CMK (cell line): ENCODE results near the gene ZNF776.
"Not testable (repeated sequence)": the region's sequence is repeated elsewhere in the genome, so short reads cannot be mapped to it uniquely, and the experiment has no call there.

Experiments used
- DNase-seq: peaks from one replicate; pipeline ENCODE4 v3.0.0-alpha.2; 2010; ENCODE audit warnings: low read depth

Gene ZNF776

DNA sequence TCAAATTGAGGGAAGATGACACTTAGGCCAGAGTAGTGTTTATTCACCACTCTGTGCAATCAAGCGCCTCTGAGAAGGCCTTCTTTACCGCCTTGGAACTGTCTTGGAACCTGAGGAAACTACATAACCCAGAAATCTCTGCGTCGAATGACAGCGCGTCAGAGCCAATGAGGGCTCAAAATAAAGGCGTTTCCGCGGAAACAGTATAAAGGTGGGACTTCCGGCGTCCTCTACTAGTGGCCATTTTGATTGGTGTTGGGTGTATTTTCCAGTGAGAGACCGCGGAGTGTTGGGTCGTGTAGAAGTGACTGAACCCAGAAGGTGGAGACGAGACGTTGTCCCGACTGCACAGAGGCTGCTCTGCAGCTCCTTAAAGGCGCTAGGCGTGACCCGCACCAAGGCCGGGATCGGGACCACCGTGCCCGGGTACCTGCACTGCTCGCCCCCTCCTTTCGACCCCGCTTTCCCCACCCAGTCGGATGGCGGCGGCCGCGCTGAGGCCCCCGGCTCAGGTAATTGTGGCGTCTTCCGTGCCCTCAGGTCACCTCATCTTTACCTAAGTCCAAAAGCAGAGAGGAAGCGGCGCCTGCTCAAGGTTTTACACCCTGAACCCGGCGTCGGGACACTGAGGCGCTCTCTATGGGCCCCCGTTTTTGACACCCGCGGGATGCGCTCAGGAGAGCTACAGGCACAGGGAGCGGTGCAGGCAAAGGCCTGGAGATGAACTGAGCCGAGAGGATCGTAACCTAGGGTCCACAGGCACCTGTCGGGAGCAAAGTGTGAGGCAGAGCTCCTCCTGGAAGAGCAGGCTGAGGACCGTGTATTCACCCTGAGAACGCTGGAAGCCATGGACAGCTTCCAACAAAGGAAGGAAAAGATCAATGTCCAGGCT, at the start of gene ZNF776:
TSS of gene ZNF776 (plus strand) at position 236 of the 892 bp plus-strand sequence. CDS start at position 480, 244 bp downstream.
- DNase-seq = peak; percentile 78

DNA sequence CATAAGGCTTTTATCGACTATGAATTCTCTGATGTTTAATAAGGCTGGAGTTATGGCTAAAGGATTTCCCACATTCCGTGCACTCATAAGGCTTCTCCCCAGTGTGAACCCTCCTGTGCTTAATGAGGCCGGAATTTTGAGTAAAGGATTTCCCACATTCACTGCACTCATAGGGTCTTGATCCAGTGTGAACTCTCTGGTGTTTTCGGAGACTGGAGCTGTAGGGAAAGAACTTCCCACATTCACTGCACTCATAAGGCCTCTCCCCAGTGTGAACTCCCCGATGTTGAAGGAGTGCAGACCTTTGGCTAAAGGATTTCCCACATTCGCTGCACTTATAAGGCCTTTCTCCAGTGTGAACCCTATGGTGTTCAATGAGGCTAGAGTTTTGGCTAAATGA, 45.0 kb upstream of the ZNF776 start:
- no peak for DNase-seq

DNA sequence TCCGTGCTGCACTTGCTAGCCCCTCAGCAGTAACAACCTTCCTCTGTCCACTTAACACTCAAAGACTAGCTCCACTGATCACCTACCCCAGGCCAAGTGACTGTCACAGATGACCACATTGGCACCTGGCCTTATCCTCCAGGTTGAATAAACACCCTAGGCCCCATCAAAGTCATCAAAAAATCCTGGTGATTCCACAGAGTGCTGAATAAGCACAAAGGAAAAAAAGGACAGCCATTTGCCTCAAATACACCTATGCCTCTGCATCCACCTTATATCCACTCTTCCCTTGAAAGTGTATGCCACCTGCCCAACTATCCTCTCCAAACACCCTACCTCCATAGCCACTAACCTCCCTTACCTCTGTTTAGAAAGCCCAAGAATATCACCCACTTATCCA, 40.3 kb upstream of the ZNF776 start:
- no peak for DNase-seq

- DNase-seq = no peak
Measured at GRCh38 chr19:57708641-57709361, 37.8 kb upstream of the ZNF776 start, which contains the start of gene ZNF154. ZNF154 (minus strand) TSS chr19:57709204; CDS start chr19:57708971, 233 bp downstream.

- no peak for DNase-seq
Measured at GRCh38 chr19:57709616-57710015, 37.0 kb upstream of the ZNF776 start.

GRCh38 chr19:57712222-57712621, 34.4 kb upstream of the ZNF776 start:
- DNase-seq = peak; percentile 12

DNA sequence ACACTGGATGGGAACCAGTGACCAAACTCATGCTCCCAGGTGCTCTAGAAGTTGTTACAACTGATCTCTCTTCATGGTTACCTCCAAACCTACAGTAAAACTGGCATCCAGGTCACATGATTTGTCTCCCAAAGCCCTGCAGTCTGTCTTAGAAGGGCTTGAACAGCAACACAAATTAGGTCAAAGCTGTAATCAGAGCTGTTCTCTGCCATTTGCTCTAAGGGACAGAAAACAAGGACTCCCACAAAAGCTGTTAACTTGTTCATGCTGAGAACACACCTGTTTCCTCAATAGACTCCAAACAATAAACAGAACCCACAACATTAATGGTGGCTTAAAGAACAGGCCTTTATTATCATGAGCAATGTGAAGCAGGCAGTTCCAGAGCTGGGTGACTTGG, 27.2 kb upstream of the ZNF776 start:
- no peak for DNase-seq

- DNase-seq = no peak
Measured at GRCh38 chr19:57719901-57720519, 26.6 kb upstream of the ZNF776 start.

DNA sequence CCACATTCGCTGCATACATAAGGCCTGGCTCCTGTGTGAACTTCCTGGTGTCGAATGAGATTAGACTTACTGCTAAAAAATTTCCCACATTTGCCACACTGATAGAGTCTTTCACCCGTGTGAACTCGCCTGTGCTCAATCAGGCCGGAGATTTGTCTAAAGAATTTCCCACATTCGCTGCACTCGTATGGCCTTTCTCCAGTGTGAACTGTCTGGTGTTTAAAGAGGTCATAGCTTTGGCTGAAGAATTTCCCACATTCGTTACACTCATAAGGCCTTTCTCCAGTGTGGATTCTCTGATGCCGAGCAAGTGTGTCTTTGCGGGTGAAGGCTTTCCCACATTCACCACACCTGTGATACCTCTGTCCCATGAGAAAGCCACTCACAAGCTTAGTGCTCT, 25.7 kb upstream of the ZNF776 start:
- no peak for DNase-seq

DNA sequence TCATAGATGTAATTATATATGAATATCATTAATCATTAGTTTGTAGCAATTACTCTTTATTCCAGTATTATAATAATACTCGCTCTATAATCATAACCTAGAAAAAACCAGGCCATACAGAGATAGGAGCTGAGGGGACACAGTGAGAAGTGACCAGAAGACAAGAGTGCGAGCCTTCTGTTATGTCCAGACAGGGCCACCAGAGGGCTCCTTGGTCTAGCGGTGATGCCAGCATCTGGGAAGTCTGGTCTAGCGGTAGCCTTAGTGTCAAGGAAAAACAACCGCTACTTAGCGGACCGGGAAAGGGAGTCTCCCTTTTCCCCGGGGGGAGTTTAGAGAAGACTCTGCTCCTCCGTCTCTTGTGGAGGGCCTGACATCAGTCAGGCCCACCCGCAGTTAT, 8.3 kb upstream of the ZNF776 start:
- DNase-seq = not testable (repeated sequence)

DNA sequence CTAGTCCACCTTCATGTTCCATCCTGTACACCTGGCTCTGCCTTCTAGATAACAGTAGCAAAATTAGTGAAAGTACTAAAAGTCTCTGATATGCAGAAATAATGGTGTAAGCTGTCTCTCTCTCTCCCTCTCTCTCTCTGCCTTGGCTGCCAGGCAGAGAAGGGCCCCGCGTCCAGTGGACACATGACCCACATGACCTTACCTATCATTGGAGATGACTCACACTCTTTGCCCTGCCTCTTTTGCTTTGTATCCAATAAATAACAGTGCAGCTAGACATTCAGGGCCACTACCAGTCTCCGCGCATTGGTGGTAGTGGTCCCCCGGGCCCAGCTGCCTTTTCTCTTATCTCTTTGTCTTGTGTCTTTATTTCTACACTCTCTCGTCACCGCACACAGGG, 7.8 kb upstream of the ZNF776 start:
- DNase-seq = not testable (repeated sequence)

DNA sequence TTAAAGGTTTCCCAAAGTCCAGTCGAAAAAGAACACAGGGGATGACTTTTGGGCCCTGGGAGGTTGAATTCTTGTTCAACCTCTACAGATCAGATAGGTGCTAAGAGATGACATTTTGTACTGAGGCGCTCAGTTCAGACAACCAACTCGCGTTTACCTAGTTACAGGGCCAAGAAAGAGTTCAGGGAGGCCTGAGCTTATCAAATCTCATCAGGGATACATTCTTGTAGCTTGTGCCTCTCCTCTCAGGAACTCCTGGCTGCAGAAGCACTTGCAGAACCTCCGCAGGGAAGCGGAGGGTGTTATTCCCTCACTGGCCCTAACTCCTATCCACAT, 825 bp downstream of the ZNF776 start:
- DNase-seq = no peak

GRCh38 chr19:57748029-57748428, 1.4 kb downstream of the ZNF776 start:
- DNase-seq = no peak

DNA sequence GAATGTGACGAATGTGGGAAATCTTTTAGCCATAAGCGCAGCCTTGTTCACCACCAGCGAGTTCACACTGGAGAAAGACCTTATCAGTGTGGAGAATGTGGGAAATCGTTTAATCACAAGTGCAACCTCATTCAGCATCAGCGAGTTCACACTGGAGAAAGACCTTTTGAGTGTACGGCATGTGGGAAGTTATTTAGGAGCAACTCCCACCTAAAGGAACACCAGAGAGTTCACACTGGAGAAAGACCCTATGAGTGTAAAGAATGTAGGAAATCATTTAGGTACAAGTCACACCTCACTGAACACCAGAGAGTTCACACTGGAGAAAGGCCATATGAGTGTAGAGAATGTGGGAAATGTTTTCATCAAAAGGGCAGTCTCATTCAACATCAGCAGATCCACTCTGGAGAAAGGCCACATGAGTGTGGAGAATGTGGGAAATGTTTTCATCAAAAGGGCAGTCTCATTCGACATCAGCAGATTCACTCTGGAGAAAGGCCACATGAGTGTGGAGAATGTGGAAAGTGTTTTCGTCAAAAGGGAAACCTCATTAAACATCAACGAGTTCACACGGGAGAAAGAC, 7.6 kb downstream of the ZNF776 start:
- no peak for DNase-seq

- no peak for DNase-seq
Measured at GRCh38 chr19:57755031-57755430, 8.4 kb downstream of the ZNF776 start.

GRCh38 chr19:57757941-57758340, 11.3 kb downstream of the ZNF776 start:
- DNase-seq = no peak

- no peak for DNase-seq
Measured at GRCh38 chr19:57759096-57759495, 12.5 kb downstream of the ZNF776 start.

GRCh38 chr19:57769345-57770131, 22.9 kb downstream of the ZNF776 start, which contains the start of gene ZNF586:
ZNF586 (plus strand) TSS chr19:57769676; CDS start chr19:57769843, 167 bp downstream.
- DNase-seq = peak; percentile 87

- DNase-seq = no peak
Measured at GRCh38 chr19:57771417-57771816, 24.8 kb downstream of the ZNF776 start.

GRCh38 chr19:57773488-57773887, 26.9 kb downstream of the ZNF776 start:
- DNase-seq = no peak

DNA sequence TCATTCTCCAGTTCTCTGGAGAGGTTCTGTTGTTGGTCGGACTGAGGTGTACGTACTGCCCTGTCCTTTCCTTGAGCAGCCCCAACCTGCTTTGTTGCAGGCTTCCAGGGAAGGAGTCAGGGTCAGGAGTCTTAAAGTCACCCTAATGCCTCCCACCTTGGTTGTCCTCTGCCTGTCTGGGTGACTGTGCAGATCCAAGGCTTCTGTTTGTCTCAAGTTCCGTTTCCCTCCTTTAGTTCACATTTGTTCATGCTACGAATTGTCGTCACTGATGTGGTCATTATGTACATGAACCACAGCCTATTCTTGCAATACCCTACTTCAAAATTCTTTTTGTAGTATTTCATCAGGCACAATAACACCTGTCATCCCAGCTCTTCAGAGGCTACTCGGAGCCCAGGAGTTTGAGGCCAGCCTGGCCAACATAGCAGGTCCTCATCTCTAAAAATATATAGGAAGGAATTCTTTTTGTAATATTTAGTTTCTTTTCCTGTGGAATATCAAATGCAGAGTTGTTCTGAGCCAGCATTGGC, 30.2 kb downstream of the ZNF776 start:
- DNase-seq = no peak
